Psoas muscle (tissue), 8 donors: ENCODE results near the gene ZNF136. TPM values are rescaled to one million over a fixed set of nuclear protein-coding genes. Genes with fewer than 3 reads are reported as not detected.

ENCODE experiments used
- ATAC-seq, 4 donors: fragments of 200-7000 bp; cut with Tn5 transposase; one replicate each; pipeline ENCODE4 v1.9.1; 2020; ENCODE audit warnings: moderate library complexity in 3 of 4, mild to moderate bottlenecking in 2 of 4
- DNase-seq, 2 donors: peaks; one replicate each; pipeline ENCODE4 v3.0.0-alpha.2; 2020
- H3K27ac ChIP-seq: fragments of 200-600 bp; one replicate; pipeline ENCODE4 v1.8.0; 2022
- H3K27me3 ChIP-seq, 3 donors: fragments of 200-600 bp in 1 of 3; one replicate each; pipeline versions ENCODE4 v1.6.1 to v1.8.0; 2013 to 2022; ENCODE audit warnings: low read length in 2 of 3, mild to moderate bottlenecking in 2 of 3, moderate library complexity in 1 of 3; ENCODE audit not compliant: insufficient read depth in 3 of 3
- H3K36me3 ChIP-seq, 2 donors: fragments of 200-600 bp in 1 of 2; one replicate each; pipeline versions ENCODE4 v1.6.1 to v1.8.0; 2013 to 2022; ENCODE audit warnings: low read depth in 1 of 2, mild to moderate bottlenecking in 1 of 2, moderate library complexity in 1 of 2; ENCODE audit not compliant: insufficient read depth in 1 of 2
- H3K4me1 ChIP-seq: fragments of 200-600 bp; one replicate; pipeline ENCODE4 v1.8.0; 2022
- H3K4me3 ChIP-seq: fragments of 200-600 bp; one replicate; pipeline ENCODE4 v1.8.0; 2022; ENCODE audit warnings: mild to moderate bottlenecking
- H3K9me3 ChIP-seq: fragments of 200-600 bp; one replicate; pipeline ENCODE4 v1.8.0; 2022
- WGBS, 3 donors: extraction: QIAGEN DNeasy Blood & Tissue Kit; methylation state at CpG; one replicate each; pipeline versions ENCODE4 v1.1.6 to v1.1.7; 2013; 5-methylcytosine and 5-hydroxymethylcytosine counted together
- intact Hi-C, 2 donors: fragments of 100-400 bp; cut with DNase I; formaldehyde crosslinking; loops; one replicate each; pipeline versions ENCODE4 v1.11.0 to v1.14.2; 2022
- polyA plus RNA-seq, 3 donors: library from polyadenylated mRNA; stranded (reverse); fragments of 200-250 nt; gene quantifications; one replicate each; pipeline ENCODE4 v1.2.3, GENCODE V29; 2013
- total RNA-seq, 4 donors: library from RNA; stranded (reverse); fragmentation: NEBNext Ultra II Directional in 2 of 4; extraction: Animal tissue kit (Norgen Biotek cat#: 25700) in 2 of 4; gene quantifications; one replicate each; pipeline versions ENCODE4 v1.2.1 to v1.2.4, GENCODE V29; 2021 to 2023
- TF ChIP-seq, protein P1 (sequence below): fragments of 200-600 bp; IDR thresholded peaks from one replicate; pipeline ENCODE4 v1.8.0; 2022; ENCODE audit warnings: antibody characterized with exemption
- donor health status: healthy with polysubstance abuse.
- donor health status: DM: no; HTN: no; CAD: no; lungs with moderate emphysema.
- donor health status: Bipolar disorder and iron deficiency.
- donor health status: healthy.
- donor health status: DM: yes; HTN: yes; CAD: no.
- donor health status: DM: no; HTN: no; CAD: no.
- donor health status: DM: no; HTN: no; CAD: no.
- donor health status: DM: yes; HTN: yes; CAD: no.

ZNF136 gene
- total and polyA plus RNA-seq, 7 donors: 1.0 to 3.7 (median 2.1) TPM

DNA sequence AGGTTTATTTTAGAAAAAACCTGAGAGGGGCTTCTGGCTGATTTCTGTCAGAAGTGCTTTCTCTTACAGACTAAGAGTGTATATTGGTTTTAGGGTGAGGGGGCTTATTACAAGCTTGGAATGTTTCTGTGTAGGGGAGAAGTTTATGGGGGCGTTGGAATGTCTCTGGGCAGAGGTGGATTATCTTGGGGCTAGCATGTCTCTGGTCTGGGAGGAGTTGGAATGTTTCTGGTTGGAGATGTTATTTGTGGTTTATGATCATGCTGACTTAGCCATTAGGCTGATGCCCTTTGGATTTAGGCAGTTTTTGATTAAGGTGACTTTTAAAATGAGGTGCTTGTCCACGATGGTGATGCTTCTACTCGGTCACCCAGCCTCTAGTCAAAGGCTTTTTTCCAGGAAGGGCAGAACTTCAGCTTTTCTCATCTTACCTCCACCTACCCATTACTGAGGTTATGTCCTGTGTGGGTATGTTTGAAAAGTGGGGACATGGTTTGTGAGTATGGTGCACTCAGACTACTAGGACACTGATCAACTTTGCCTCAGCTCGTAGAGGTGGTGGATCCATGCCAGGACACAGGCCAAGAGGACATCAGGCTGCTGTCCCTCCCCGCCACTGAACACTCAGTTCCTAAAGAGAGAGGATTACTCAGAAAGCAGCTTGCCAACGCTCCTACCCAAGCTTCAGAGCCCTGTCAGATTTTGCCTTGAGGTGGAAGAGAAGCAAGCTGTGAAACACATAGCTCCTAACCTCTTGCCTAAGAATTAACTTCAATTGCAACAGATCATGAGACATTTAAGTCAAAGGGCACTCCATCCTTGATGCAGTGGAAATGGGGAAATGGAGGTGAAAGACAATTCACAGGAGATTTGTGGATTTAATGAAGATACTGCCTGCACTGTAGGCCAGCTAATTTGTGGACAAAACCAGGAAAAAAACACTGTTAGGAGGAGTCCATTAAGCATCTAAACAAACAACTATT, 68.1 kb downstream of the ZNF136 start:
- DNase-seq: no peak
- intact Hi-C loops: no loop called here
- 85 to 95% (median 89%) methylated on average over 6 of the region's 6 CpGs for WGBS, 3 donors
- H3K9me3 ChIP-seq: peaks cover 7% of the 10 kb centered on the region
- H3K4me1 ChIP-seq: no peaks in the 10 kb centered on the region
- H3K27me3 ChIP-seq: no peaks in the 10 kb centered on the region
- TF ChIP-seq, protein P1, sequence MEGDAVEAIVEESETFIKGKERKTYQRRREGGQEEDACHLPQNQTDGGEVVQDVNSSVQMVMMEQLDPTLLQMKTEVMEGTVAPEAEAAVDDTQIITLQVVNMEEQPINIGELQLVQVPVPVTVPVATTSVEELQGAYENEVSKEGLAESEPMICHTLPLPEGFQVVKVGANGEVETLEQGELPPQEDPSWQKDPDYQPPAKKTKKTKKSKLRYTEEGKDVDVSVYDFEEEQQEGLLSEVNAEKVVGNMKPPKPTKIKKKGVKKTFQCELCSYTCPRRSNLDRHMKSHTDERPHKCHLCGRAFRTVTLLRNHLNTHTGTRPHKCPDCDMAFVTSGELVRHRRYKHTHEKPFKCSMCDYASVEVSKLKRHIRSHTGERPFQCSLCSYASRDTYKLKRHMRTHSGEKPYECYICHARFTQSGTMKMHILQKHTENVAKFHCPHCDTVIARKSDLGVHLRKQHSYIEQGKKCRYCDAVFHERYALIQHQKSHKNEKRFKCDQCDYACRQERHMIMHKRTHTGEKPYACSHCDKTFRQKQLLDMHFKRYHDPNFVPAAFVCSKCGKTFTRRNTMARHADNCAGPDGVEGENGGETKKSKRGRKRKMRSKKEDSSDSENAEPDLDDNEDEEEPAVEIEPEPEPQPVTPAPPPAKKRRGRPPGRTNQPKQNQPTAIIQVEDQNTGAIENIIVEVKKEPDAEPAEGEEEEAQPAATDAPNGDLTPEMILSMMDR: no peak
- H3K36me3 ChIP-seq: peaks cover 0 to 36% of the 10 kb centered on the region in 2 donors
- H3K4me3 ChIP-seq: no peak overlapping the region
- no peak overlapping the region for H3K27ac ChIP-seq
- no peak for ATAC-seq

DNA sequence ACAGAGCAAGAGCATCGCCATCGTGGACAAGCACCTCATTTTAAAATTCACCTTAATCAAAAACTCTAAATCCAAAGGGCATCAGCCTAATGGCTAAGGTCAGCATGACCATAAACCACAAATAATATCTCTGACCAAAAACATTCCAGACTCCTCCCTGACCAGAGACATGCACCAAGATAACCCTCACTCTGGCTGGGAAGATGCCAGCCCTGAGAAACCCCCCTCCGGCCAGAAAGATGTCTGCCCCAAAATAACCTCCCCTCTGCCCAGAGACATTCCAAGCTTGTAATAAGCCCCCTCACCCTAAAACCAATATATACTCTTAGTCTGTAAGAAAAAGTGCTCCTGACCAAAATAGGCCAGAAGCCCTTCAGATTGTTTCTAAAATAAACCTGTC, 70.1 kb downstream of the ZNF136 start:
- TF ChIP-seq, protein P1: no peak
- Histone ChIP-seq H3K9me3 (no peaks in the 10 kb centered on the region), H3K36me3 (peaks cover 0 to 35% of the 10 kb centered on the region in 2 donors), H3K4me3 (no peak overlapping the region), H3K27me3 (no peaks in the 10 kb centered on the region), H3K4me1 (no peaks in the 10 kb centered on the region), H3K27ac (no peak overlapping the region)
- no peak for DNase-seq
- WGBS, 3 donors: 87 to 95% (median 91%) methylated on average over 3 of the region's 3 CpGs
- intact Hi-C loops: no loop called here
- ATAC-seq: no peak

DNA sequence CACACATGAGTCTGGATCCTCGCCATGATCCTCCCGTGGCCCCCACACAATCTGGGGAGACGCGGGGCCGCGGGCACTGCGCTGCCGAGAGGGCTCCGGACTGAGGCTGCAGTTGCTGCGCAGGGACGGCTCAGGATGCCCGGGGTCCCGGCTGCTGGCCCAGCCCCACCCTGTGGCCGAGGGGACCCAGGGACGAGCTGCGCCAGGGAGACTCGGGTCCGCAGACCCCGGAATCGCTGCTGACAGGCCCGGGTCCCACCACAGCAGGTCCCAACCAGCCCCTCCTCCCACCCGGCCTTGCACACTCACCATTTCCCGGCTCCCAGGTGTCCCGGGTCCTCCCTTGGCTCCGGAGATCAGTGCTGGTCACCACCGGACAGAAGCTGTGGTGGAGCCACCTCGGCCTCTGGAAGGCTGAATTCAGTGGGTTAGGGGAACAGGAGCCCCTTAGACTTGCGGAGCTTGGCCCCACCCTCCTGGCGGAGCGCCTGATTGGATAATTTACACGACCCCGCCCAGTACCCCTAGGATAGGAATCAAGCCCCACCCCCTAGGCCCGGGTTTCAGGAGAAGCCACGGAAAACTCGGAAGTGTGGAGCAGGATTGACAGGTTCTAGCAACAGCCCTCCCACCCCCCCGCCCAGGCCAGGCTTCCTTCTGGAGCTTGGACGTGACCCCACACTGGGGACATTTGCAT, 74.4 kb downstream of the ZNF136 start:
- peaks cover 0 to 44% of the 10 kb centered on the region in 2 donors for H3K36me3 ChIP-seq
- H3K27me3 ChIP-seq: no peaks in the 10 kb centered on the region
- H3K27ac ChIP-seq: no peak overlapping the region
- ATAC-seq: no peak
- intact Hi-C loops: no loop called here
- TF ChIP-seq, protein P1: no peak
- H3K4me3 ChIP-seq: no peak overlapping the region
- no peaks in the 10 kb centered on the region for H3K4me1 ChIP-seq
- no peaks in the 10 kb centered on the region for H3K9me3 ChIP-seq
- 93 to 95% (median 95%) methylated on average over 34 to 37 of the region's 37 CpGs for WGBS, 3 donors
- DNase-seq: no peak

Other genes with a start within 250 kb of the ZNF136 start
- 1 to 10 TPM; 2.6 to 3.3 (median 3.1) TPM for gene ZNF700, start 238.0 kb upstream of the ZNF136 start, total RNA-seq
- 1 to 10 TPM; 1.7 to 3.1 (median 3.0) TPM for gene ZNF700, start 238.0 kb upstream of the ZNF136 start, polyA plus RNA-seq
- 1 to 10 TPM in 2 of 4 donors, under 1 TPM in 2; 0.22 to 1.6 (median 0.81) TPM for gene ZNF763, start 198.1 kb upstream of the ZNF136 start, total RNA-seq
- gene ZNF763, start 198.1 kb upstream of the ZNF136 start, polyA plus RNA-seq: 1 to 10 TPM in 1 of 3 donors, under 1 TPM in 2; 0.56 to 1.3 (median 0.82) TPM
- gene ZNF433, start 127.4 kb upstream of the ZNF136 start, total RNA-seq: 1 to 10 TPM; 2.7 to 4.0 (median 3.1) TPM
- 1 to 10 TPM; 1.4 to 4.2 (median 2.8) TPM for gene ZNF433, start 127.4 kb upstream of the ZNF136 start, polyA plus RNA-seq
- not detected for gene ZNF878, start 110.1 kb upstream of the ZNF136 start, total RNA-seq
- under 1 TPM in 2 of 3 donors, not detected in 1; 0.03 TPM for gene ZNF878, start 110.1 kb upstream of the ZNF136 start, polyA plus RNA-seq
- gene ZNF844, start 98.4 kb upstream of the ZNF136 start, total RNA-seq: 10 to 100 TPM in 1 of 4 donors, 1 to 10 TPM in 3; 4.1 to 12.2 (median 4.6) TPM
- gene ZNF844, start 98.4 kb upstream of the ZNF136 start, polyA plus RNA-seq: 1 to 10 TPM; 1.3 to 2.6 (median 2.3) TPM
- gene ZNF20, start 22.7 kb upstream of the ZNF136 start, total RNA-seq: under 1 TPM in 3 of 4 donors, not detected in 1; 0.46 to 0.63 (median 0.52) TPM
- gene ZNF20, start 22.7 kb upstream of the ZNF136 start, polyA plus RNA-seq: 1 to 10 TPM in 1 of 3 donors, under 1 TPM in 2; 0.23 to 2.4 (median 0.44) TPM
- gene ZNF625, start 6.4 kb upstream of the ZNF136 start, total RNA-seq: 1 to 10 TPM in 2 of 4 donors, under 1 TPM in 2; 0.36 to 2.9 (median 1.1) TPM
- under 1 TPM in 2 of 3 donors, not detected in 1; 0.12 to 0.46 TPM for gene ZNF625, start 6.4 kb upstream of the ZNF136 start, polyA plus RNA-seq
- gene ZNF44, start 131.8 kb downstream of the ZNF136 start, total RNA-seq: 1 to 10 TPM; 2.9 to 8.3 (median 6.0) TPM
- gene ZNF44, start 131.8 kb downstream of the ZNF136 start, polyA plus RNA-seq: 1 to 10 TPM; 2.6 to 8.5 (median 5.5) TPM
- 1 to 10 TPM in 3 of 4 donors, under 1 TPM in 1; 0.84 to 2.5 (median 1.7) TPM for gene ZNF563, start 170.5 kb downstream of the ZNF136 start, total RNA-seq
- gene ZNF563, start 170.5 kb downstream of the ZNF136 start, polyA plus RNA-seq: 1 to 10 TPM in 2 of 3 donors, under 1 TPM in 1; 0.90 to 7.6 (median 1.2) TPM
- 1 to 10 TPM in 3 of 4 donors, under 1 TPM in 1; 0.66 to 2.2 (median 1.3) TPM for gene ZNF442, start 202.6 kb downstream of the ZNF136 start, total RNA-seq
- gene ZNF442, start 202.6 kb downstream of the ZNF136 start, polyA plus RNA-seq: under 1 TPM; 0.13 to 0.56 (median 0.27) TPM
- gene ZNF799, start 238.2 kb downstream of the ZNF136 start, total RNA-seq: 1 to 10 TPM; 1.9 TPM
- 1 to 10 TPM; 1.7 to 3.4 (median 2.3) TPM for gene ZNF799, start 238.2 kb downstream of the ZNF136 start, polyA plus RNA-seq